Neural progenitor cell (in vitro differentiated cells): Measurements from ENCODE around the gene CHD5. TPM values are rescaled to one million over a fixed set of nuclear protein-coding genes. Genes with fewer than 3 reads are reported as not detected.

Experiments used
- DNase-seq: peaks from one replicate; pipeline ENCODE4 v3.0.0-alpha.2; 2016; ENCODE audit warnings: low spot score
- H2AFZ ChIP-seq: fragments of 200-600 bp; sonication (generic); replicated peaks from 2 replicates; pipeline ENCODE4 v1.6.1; 2016; ENCODE audit warnings: antibody characterized with exemption
- H3F3A ChIP-seq: fragments of 200-600 bp; sonication (generic); 2 replicates; pipeline ENCODE4 v1.6.1; 2016; ENCODE audit warnings: antibody characterized with exemption, low read depth
- H3K27ac ChIP-seq: fragments of 200-600 bp; sonication (generic); 2 replicates; pipeline ENCODE4 v1.5.1; 2016; ENCODE audit warnings: mild to moderate bottlenecking
- H3K27me3 ChIP-seq: fragments of 200-600 bp; sonication (generic); 2 replicates; pipeline ENCODE4 v1.6.1; 2016; ENCODE audit warnings: mild to moderate bottlenecking, moderate library complexity
- H3K36me3 ChIP-seq: fragments of 200-600 bp; sonication (generic); 2 replicates; pipeline ENCODE4 v1.5.1; 2016
- H3K4me1 ChIP-seq: fragments of 200-600 bp; sonication (generic); 2 replicates; pipeline ENCODE4 v1.6.1; 2016; ENCODE audit warnings: mixed run types
- H3K4me2 ChIP-seq: fragments of 200-600 bp; sonication (generic); 2 replicates; pipeline ENCODE4 v1.6.1; 2016
- H3K4me3 ChIP-seq: fragments of 200-600 bp; sonication (generic); 2 replicates; pipeline ENCODE4 v1.5.1; 2016
- H3K79me2 ChIP-seq: fragments of 200-600 bp; sonication (generic); 2 replicates; pipeline ENCODE4 v1.6.1; 2016; ENCODE audit warnings: low read depth
- H3K9ac ChIP-seq: fragments of 200-600 bp; sonication (generic); 2 replicates; pipeline ENCODE4 v1.6.1; 2016
- H3K9me3 ChIP-seq: fragments of 200-600 bp; sonication (generic); 2 replicates; pipeline ENCODE4 v1.5.1; 2016; ENCODE audit warnings: low read depth
- H4K20me1 ChIP-seq: fragments of 200-600 bp; sonication (generic); 2 replicates; pipeline ENCODE4 v1.6.1; 2016; ENCODE audit warnings: low read depth
- H3K27ac Mint-ChIP-seq: 3 replicates; pipeline ENCODE4 v1.8.0; 2021; ENCODE audit warnings: mixed read lengths
- H3K27me3 Mint-ChIP-seq: 2 replicates; pipeline ENCODE4 v1.8.0; 2022; ENCODE audit warnings: low read depth, mild to moderate bottlenecking, inconsistent platforms, moderate library complexity, mixed read lengths; ENCODE audit not compliant: insufficient read depth
- H3K36me3 Mint-ChIP-seq: 3 replicates; pipeline ENCODE4 v1.8.0; 2021; ENCODE audit warnings: mixed read lengths
- H3K4me1 Mint-ChIP-seq: 3 replicates; pipeline ENCODE4 v1.8.0; 2021; ENCODE audit warnings: mixed read lengths
- H3K4me3 Mint-ChIP-seq: 3 replicates; pipeline ENCODE4 v1.8.0; 2021; ENCODE audit warnings: mild to moderate bottlenecking, moderate library complexity, mixed read lengths
- H3K9me3 Mint-ChIP-seq: 3 replicates; pipeline ENCODE4 v1.8.0; 2020; ENCODE audit warnings: mixed read lengths
- EZH2 ChIP-seq: fragments of 200-600 bp; sonication (generic); IDR thresholded peaks from 2 replicates; pipeline ENCODE4 v1.6.1; 2017; ENCODE audit warnings: antibody characterized with exemption, mild to moderate bottlenecking, moderate library complexity
- EZH2phosphoT487 ChIP-seq: fragments of 200-600 bp; sonication (generic); IDR thresholded peaks from 2 replicates; pipeline ENCODE4 v1.6.1; 2017; ENCODE audit warnings: antibody characterized with exemption
- total RNA-seq: library from RNA; depleted of rRNA; stranded (reverse); fragments of >200 nt; gene quantifications from 2 replicates; pipeline ENCODE4 v1.2.3, GENCODE V29; 2015; ENCODE audit warnings: low replicate concordance
- TF ChIP-seq, protein P1 (sequence below): fragments of 200-600 bp; sonication (generic); IDR thresholded peaks from 2 replicates; pipeline ENCODE4 v1.5.1; 2017; ENCODE audit warnings: antibody characterized with exemption, mild to moderate bottlenecking

Gene CHD5
- total RNA-seq, 1 donor from 2014 or later: 0.17 TPM

DNA sequence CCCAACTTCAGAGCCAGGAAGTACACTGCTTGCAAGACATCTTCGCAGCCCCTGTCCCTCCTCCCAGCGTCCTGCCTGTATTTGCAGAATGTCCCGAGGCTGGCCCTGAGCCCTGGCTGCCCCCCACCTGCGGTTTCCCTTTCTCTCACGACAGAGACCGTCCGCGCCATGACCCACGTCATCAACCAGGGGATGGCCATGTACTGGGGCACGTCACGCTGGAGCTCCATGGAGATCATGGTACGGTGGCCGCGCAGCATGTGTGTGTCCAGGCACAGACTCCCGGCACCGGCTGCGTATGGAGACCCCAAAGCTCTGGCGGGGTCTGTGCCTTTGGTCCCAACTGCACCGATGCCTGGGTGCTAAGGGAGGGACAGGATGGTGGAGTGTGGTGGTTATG lies 85.9 kb downstream of the CHD5 start:
- no peak overlapping the region for H3K4me3 ChIP-seq
- Mint-ChIP-seq H3K36me3 (peaks cover 3% of the 10 kb centered on the region), H3K4me3 (no peak overlapping the region), H3K9me3 (no peaks in the 10 kb centered on the region), H3K4me1 (peaks cover 7% of the 10 kb centered on the region), H3K27me3 (peaks cover 4% of the 10 kb centered on the region), H3K27ac (no peak overlapping the region)
- H3K9ac ChIP-seq: no peak overlapping the region
- no peaks in the 10 kb centered on the region for H3K79me2 ChIP-seq
- no peak for DNase-seq
- H3K4me1 ChIP-seq: no peaks in the 10 kb centered on the region
- H3F3A ChIP-seq: no peaks in the 10 kb centered on the region
- no peaks in the 10 kb centered on the region for H4K20me1 ChIP-seq
- H3K27me3 ChIP-seq: no peaks in the 10 kb centered on the region
- no peak for TF ChIP-seq EZH2phosphoT487
- TF ChIP-seq, protein P1, sequence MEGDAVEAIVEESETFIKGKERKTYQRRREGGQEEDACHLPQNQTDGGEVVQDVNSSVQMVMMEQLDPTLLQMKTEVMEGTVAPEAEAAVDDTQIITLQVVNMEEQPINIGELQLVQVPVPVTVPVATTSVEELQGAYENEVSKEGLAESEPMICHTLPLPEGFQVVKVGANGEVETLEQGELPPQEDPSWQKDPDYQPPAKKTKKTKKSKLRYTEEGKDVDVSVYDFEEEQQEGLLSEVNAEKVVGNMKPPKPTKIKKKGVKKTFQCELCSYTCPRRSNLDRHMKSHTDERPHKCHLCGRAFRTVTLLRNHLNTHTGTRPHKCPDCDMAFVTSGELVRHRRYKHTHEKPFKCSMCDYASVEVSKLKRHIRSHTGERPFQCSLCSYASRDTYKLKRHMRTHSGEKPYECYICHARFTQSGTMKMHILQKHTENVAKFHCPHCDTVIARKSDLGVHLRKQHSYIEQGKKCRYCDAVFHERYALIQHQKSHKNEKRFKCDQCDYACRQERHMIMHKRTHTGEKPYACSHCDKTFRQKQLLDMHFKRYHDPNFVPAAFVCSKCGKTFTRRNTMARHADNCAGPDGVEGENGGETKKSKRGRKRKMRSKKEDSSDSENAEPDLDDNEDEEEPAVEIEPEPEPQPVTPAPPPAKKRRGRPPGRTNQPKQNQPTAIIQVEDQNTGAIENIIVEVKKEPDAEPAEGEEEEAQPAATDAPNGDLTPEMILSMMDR: no peak
- no peak for TF ChIP-seq EZH2
- H3K27ac ChIP-seq: no peak overlapping the region
- H3K9me3 ChIP-seq: no peaks in the 10 kb centered on the region
- H3K36me3 ChIP-seq: no peaks in the 10 kb centered on the region
- no peak overlapping the region for H2AFZ ChIP-seq
- no peak overlapping the region for H3K4me2 ChIP-seq

DNA sequence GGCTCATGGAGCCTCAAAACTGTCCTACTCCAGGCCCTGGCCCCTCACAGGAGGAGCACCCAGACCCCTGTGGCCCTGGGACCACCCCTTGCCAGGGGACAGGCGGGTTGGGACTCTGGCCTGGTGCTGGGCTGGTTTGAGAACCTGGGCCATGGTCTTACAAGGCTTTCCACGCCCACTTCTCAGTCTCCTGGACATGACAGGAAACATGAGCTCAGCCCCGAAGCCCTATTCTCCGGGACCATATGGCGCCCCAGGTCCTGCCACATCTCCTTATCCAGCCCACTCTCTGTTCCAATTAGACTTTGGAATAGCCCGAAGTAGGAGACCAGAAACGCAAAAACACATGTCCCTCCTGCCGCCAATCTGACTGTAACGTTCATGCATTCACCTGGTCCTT lies 86.5 kb downstream of the CHD5 start:
- Histone ChIP-seq H3K36me3 (no peaks in the 10 kb centered on the region), H3K79me2 (no peaks in the 10 kb centered on the region)

DNA sequence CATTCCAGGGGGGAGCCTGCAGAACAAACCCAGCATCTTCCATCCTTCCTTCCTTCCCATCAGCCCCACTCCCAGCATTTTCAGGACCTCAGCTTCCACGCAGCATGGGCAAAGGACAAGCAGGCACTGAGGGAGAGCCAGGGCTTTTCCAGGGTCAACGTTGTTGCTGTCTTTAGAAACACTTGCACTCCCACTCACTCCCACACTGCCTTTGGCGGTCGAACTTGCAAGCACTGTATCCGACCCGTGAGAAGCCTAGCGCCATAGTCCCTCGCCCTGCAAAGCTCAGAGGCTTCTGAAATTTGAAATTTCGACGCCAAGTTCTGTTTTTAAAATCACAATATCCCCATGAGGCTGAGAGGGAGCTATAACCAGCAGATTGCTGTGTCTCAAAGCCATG lies 87.0 kb downstream of the CHD5 start:
- no peak overlapping the region for H3K9ac ChIP-seq
- H4K20me1 ChIP-seq: no peaks in the 10 kb centered on the region
- no peak overlapping the region for H3K4me2 ChIP-seq
- no peak overlapping the region for H3K4me3 Mint-ChIP-seq
- no peak overlapping the region for H2AFZ ChIP-seq
- H3K27me3 ChIP-seq: no peaks in the 10 kb centered on the region
- TF ChIP-seq EZH2phosphoT487: no peak
- TF ChIP-seq, protein P1: no peak
- TF ChIP-seq EZH2: no peak
- H3K27ac ChIP-seq: no peak overlapping the region
- peak overlapping the region; percentile 53 for H3K27ac Mint-ChIP-seq
- no peaks in the 10 kb centered on the region for H3K4me1 ChIP-seq
- DNase-seq: no peak
- H3K79me2 ChIP-seq: no peaks in the 10 kb centered on the region
- H3K4me3 ChIP-seq: no peak overlapping the region
- H3K36me3 ChIP-seq: no peaks in the 10 kb centered on the region
- H3K4me1 Mint-ChIP-seq: peaks cover 4% of the 10 kb centered on the region
- peaks cover 4% of the 10 kb centered on the region for H3K27me3 Mint-ChIP-seq
- no peaks in the 10 kb centered on the region for H3K36me3 Mint-ChIP-seq
- H3K9me3 ChIP-seq: no peaks in the 10 kb centered on the region
- no peaks in the 10 kb centered on the region for H3K9me3 Mint-ChIP-seq
- no peaks in the 10 kb centered on the region for H3F3A ChIP-seq

More for the DNA sequence above, 86.5 kb downstream of the CHD5 start:
- no peak for DNase-seq
- Mint-ChIP-seq H3K36me3 (peaks cover 3% of the 10 kb centered on the region), H3K27ac (no peak overlapping the region), H3K27me3 (peaks cover 4% of the 10 kb centered on the region), H3K9me3 (no peaks in the 10 kb centered on the region), H3K4me1 (peaks cover 7% of the 10 kb centered on the region), H3K4me3 (no peak overlapping the region)
- H3K4me2 ChIP-seq: no peak overlapping the region
- no peaks in the 10 kb centered on the region for H3F3A ChIP-seq
- no peaks in the 10 kb centered on the region for H3K27me3 ChIP-seq
- no peaks in the 10 kb centered on the region for H4K20me1 ChIP-seq
- H3K9me3 ChIP-seq: no peaks in the 10 kb centered on the region
- no peak overlapping the region for H3K9ac ChIP-seq
- TF ChIP-seq, protein P1: no peak
- TF ChIP-seq EZH2phosphoT487 (no peak), EZH2 (no peak)
- no peaks in the 10 kb centered on the region for H3K4me1 ChIP-seq
- H2AFZ ChIP-seq: no peak overlapping the region
- no peak overlapping the region for H3K27ac ChIP-seq
- H3K4me3 ChIP-seq: no peak overlapping the region
